Testis (tissue), 5 donors: ENCODE results near the gene PRLR. TPM values are rescaled to one million over a fixed set of nuclear protein-coding genes. Genes with fewer than 3 reads are reported as not detected.

Source experiments
- DNase-seq: peaks from one replicate; pipeline ENCODE4 v3.0.0-alpha.2; 2019
- H3K27ac ChIP-seq, 2 donors: fragments of 200-600 bp; sonication (generic); one replicate each; pipeline ENCODE4 v1.5.1; 2019
- H3K27me3 ChIP-seq: fragments of 200-600 bp; sonication (generic); one replicate; pipeline ENCODE4 v1.5.1; 2019
- H3K36me3 ChIP-seq: fragments of 200-600 bp; sonication (generic); one replicate; pipeline ENCODE4 v1.5.1; 2017; ENCODE audit warnings: low read depth; ENCODE audit errors: missing control alignments
- H3K4me1 ChIP-seq: fragments of 200-600 bp; sonication (generic); one replicate; pipeline ENCODE4 v1.5.1; 2019
- H3K4me3 ChIP-seq, 2 donors: fragments of 200-600 bp; sonication (generic); one replicate each; pipeline ENCODE4 v1.5.1; 2017 to 2019
- H3K9me3 ChIP-seq: fragments of 200-600 bp; sonication (generic); one replicate; pipeline ENCODE4 v1.5.1; 2017
- POLR2A ChIP-seq: fragments of 450-650 bp; IDR thresholded peaks from one replicate; pipeline ENCODE4 v1.6.1; 2017; ENCODE audit warnings: antibody characterized with exemption, mild to moderate bottlenecking, moderate library complexity
- WGBS, 2 donors: methylation state at CpG; one replicate each; pipeline ENCODE4 v1.1.5; 2018; 5-methylcytosine and 5-hydroxymethylcytosine counted together
- intact Hi-C: fragments of 100-400 bp; cut with DNase I; formaldehyde crosslinking; loops from one replicate; pipeline ENCODE4 v1.15.1; 2023; ENCODE audit warnings: low total_unique reads
- long read RNA-seq, 2 donors: transcript quantifications; one replicate each; lab custom pipeline, GENCODE V29; 2026
- polyA plus RNA-seq: library from polyadenylated mRNA; stranded (reverse); fragments of 350-450 nt; fragmentation: Illumina TruSeq; extraction: RNeasy Lipid Tissue Mini Kit (QIAGEN cat#74804); gene quantifications from one replicate; pipeline ENCODE4 v1.2.3, GENCODE V29; 2014; ENCODE audit warnings: low read depth, low replicate concordance; ENCODE audit not compliant: insufficient read depth
- total RNA-seq, 2 donors: library from RNA; depleted of rRNA; stranded (reverse); fragments of >200 nt; gene quantifications; one replicate each; pipeline ENCODE4 v1.2.3, GENCODE V29; 2016
- TF ChIP-seq, protein P1 (sequence below), 3 experiments: fragments of 450-650 bp in 2 of 3; fragments of 200-600 bp in 1 of 3; sonication (generic) in 1 of 3; IDR thresholded peaks; one replicate each; pipeline ENCODE4 v1.5.1; 2016 to 2019; ENCODE audit warnings: antibody characterized with exemption in 3 of 3, mild to moderate bottlenecking in 2 of 3, moderate library complexity in 1 of 3

Gene PRLR
- total RNA-seq (1 to 10 TPM; 2.2 to 6.3 TPM), polyA plus RNA-seq (1.6 TPM)
- long read RNA-seq, donor 1, full-length matches to known transcripts = 3 of 3 reads
- long read RNA-seq, donor 1, partial matches to known transcripts = 0 of 3 reads
- long read RNA-seq, donor 1, other reads (novel, unspliced or antisense) = 0 of 3 reads
- long read RNA-seq, donor 2 = 0 reads

DNA sequence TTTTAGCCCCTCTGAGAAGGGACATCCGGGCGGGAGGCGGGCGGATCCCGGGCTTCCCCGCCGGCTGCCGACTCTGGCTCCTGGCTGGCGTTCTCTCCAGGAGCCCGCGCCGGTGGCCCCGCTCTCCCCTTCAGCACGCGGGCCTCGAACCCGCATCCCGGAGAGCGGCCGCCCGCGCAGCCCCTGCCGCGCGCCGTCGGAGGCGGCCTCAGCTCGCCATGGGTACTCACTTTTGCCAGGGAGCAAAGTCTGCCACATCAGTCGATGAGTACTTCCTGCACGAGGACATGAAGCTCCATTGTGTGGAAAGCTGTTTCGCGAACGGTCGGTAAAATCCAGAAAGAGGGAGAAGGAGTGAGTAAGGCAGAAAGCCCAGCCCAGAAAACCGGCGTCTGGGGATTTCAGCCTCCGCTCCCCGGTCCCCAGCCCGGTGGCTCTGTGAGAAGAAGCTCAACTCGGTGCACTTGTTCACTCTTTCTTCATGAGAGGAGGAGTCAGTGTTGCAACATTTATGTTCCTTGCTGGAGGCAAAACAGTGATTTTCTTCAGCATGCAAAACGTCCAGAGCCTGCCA is at the start of gene PRLR:
Gene PRLR (minus strand): TSS at position 450 of the 574 bp plus-strand sequence. CDS start 140,867 bp downstream, outside the sequence.
- intact Hi-C loops = no loop called here
- H3K9me3 ChIP-seq = no peaks in the 10 kb centered on the region
- peak within 1 kb of the TSS in 1 of 2 donors; percentile 29 for H3K27ac ChIP-seq
- no peaks in the 10 kb centered on the region for H3K27me3 ChIP-seq
- peak; percentile 42 for DNase-seq
- no peaks in the 10 kb centered on the region for H3K36me3 ChIP-seq
- peaks cover 4% of the 10 kb centered on the region for H3K4me1 ChIP-seq
- peak within 1 kb of the TSS; percentile 51 to 58 for H3K4me3 ChIP-seq
- WGBS, 2 donors = 0% methylated on average over 12 to 28 of the region's 42 CpGs
- TF ChIP-seq, protein P1, sequence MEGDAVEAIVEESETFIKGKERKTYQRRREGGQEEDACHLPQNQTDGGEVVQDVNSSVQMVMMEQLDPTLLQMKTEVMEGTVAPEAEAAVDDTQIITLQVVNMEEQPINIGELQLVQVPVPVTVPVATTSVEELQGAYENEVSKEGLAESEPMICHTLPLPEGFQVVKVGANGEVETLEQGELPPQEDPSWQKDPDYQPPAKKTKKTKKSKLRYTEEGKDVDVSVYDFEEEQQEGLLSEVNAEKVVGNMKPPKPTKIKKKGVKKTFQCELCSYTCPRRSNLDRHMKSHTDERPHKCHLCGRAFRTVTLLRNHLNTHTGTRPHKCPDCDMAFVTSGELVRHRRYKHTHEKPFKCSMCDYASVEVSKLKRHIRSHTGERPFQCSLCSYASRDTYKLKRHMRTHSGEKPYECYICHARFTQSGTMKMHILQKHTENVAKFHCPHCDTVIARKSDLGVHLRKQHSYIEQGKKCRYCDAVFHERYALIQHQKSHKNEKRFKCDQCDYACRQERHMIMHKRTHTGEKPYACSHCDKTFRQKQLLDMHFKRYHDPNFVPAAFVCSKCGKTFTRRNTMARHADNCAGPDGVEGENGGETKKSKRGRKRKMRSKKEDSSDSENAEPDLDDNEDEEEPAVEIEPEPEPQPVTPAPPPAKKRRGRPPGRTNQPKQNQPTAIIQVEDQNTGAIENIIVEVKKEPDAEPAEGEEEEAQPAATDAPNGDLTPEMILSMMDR (IDR thresholded peaks at IDR 0.05) = no peak
- TF ChIP-seq POLR2A = no peak

DNA sequence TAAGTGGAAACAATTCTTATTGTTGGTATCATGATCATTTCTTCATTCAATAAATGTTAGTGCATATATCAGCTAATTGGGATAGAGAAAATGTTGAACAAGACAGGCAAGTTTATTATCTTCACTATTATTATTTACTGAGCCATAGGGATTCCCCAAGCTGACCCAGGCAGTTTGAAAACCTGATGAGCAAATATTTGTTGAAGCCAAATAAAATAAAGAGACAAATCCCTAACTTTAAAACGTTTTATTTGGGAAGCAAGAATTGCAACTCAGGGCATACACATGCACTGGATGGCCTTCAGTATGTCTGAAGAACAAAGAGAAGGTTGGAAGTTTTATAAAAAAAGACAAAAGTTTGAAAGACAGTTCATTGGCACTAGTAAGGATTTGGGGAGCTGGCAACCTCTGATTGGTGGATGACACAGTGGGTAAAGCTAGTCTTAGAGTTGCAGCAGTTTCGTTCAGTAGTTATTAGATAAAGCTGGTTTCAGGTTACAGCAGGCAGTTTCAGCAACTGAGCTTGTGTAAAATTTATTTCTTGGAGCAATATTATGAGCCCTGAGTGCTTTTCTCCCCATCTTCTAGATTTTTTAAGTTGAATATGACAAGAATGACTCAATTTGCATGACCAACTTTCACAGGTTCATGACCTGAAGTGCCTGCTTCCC is 44.7 kb upstream of the PRLR start:
- no peaks in the 10 kb centered on the region for H3K27me3 ChIP-seq
- intact Hi-C loops = no loop called here
- WGBS, 2 donors = 13 to 38% methylated on average over 2 of the region's 2 CpGs
- no peak for DNase-seq
- H3K4me3 ChIP-seq = no peak overlapping the region
- no peak for TF ChIP-seq POLR2A
- TF ChIP-seq, protein P1 (IDR thresholded peaks at IDR 0.05) = no peak
- H3K4me1 ChIP-seq = no peaks in the 10 kb centered on the region
- no peaks in the 10 kb centered on the region for H3K36me3 ChIP-seq
- no peaks in the 10 kb centered on the region for H3K9me3 ChIP-seq
- H3K27ac ChIP-seq = no peak overlapping the region

DNA sequence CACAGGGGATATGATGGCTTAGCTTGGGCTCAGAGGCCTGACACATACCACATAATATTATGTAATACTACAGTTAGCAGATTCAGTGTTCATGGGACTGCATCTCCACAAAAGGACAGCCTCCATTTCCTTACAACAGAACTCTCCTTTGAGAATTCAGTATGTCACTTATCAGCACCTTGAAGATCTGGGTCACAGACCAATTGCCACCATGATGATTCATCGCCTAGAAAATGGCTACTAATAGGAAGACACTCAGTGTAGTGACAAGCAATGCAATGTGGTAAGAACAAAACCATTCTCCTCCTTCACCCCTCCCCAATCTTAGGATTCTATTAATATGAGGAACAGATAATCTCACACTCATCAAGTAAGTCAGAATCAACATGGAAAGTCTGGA is 38.7 kb upstream of the PRLR start:
- no peaks in the 10 kb centered on the region for H3K9me3 ChIP-seq
- 94 to 95% methylated on average over 1 of the region's 1 CpG for WGBS, 2 donors

DNA sequence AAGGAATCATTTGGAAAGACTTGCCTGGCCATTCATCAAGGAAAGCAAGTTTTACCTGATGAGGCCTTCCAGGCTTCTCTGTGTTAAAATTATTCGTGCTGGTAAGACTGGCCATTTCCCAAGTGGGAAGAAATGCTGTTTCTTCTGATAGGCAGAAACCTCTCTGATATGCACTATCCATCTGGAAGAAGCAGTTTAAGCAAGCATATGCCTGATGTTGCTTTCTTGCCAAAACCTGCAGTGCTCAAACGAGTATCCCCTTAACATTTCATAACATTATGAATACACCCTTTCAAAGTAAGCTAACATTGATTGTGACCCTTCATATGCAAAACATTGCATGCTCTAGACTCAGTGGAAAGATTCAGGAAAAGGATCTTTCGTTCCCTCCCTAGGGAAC is 36.0 kb upstream of the PRLR start:
- Histone ChIP-seq H3K27me3 (no peaks in the 10 kb centered on the region), H3K27ac (no peak overlapping the region), H3K4me1 (no peaks in the 10 kb centered on the region), H3K9me3 (no peaks in the 10 kb centered on the region), H3K4me3 (no peak overlapping the region), H3K36me3 (no peaks in the 10 kb centered on the region)
- no peak for DNase-seq
- WGBS, 2 donors = 58 to 63% methylated on average over 3 of the region's 3 CpGs
- TF ChIP-seq, protein P1 (IDR thresholded peaks at IDR 0.05) = no peak
- no peak for TF ChIP-seq POLR2A
- intact Hi-C loops = no loop called here

More for the DNA sequence above, 38.7 kb upstream of the PRLR start:
- TF ChIP-seq, protein P1 (IDR thresholded peaks at IDR 0.05) = no peak
- no peak for TF ChIP-seq POLR2A
- Histone ChIP-seq H3K36me3 (no peaks in the 10 kb centered on the region), H3K27me3 (no peaks in the 10 kb centered on the region), H3K27ac (no peak overlapping the region), H3K4me1 (no peaks in the 10 kb centered on the region), H3K4me3 (no peak overlapping the region)
- DNase-seq = no peak
- intact Hi-C loops = no loop called here
